Thyroid gland (tissue), 4 donors: ENCODE measurements around the gene MANBA. TPM values are rescaled to one million over a fixed set of nuclear protein-coding genes. Genes with fewer than 3 reads are reported as not detected.
A peak's percentile ranks its signal among the peaks of the same experiment; 100 is the strongest.

Source experiments
- DNase-seq, 2 donors: peaks; one replicate each; pipeline ENCODE4 v3.0.0-alpha.2; 2019
- H3K27ac ChIP-seq, 3 donors: fragments of 200-600 bp; sonication (generic); 1 replicate in 2 of 3; 2 replicates in 1 of 3; pipeline ENCODE4 v1.5.1; 2016 to 2019; ENCODE audit warnings: mild to moderate bottlenecking in 1 of 3, moderate library complexity in 1 of 3
- H3K27me3 ChIP-seq: fragments of 200-600 bp; sonication (generic); one replicate; pipeline ENCODE4 v1.5.1; 2019
- H3K36me3 ChIP-seq, 2 donors: fragments of 200-600 bp; sonication (generic); one replicate each; pipeline ENCODE4 v1.5.1; 2016 to 2019
- H3K4me1 ChIP-seq, 2 donors: fragments of 200-600 bp; sonication (generic); one replicate each; pipeline ENCODE4 v1.5.1; 2017 to 2019
- H3K4me3 ChIP-seq, 3 donors: fragments of 200-600 bp; sonication (generic); replicated peaks in 1 of 3; 1 replicate in 2 of 3; 2 replicates in 1 of 3; pipeline ENCODE4 v1.5.1; 2016; ENCODE audit warnings: mild to moderate bottlenecking in 1 of 3
- H3K9me3 ChIP-seq: fragments of 200-600 bp; sonication (generic); one replicate; pipeline ENCODE4 v1.5.1; 2017
- POLR2A ChIP-seq, 2 donors: fragments of 450-650 bp; IDR thresholded peaks; one replicate each; pipeline ENCODE4 v1.6.1; 2017; ENCODE audit warnings: antibody characterized with exemption in 2 of 2, mild to moderate bottlenecking in 2 of 2, moderate library complexity in 1 of 2
- WGBS, 2 donors: methylation state at CpG; one replicate each; pipeline ENCODE4 v1.1.5; 2017; 5-methylcytosine and 5-hydroxymethylcytosine counted together
- intact Hi-C: fragments of 100-400 bp; cut with DNase I; formaldehyde crosslinking; loops from one replicate; pipeline ENCODE4 v1.15.1; 2023
- total RNA-seq, 4 donors: library from RNA; depleted of rRNA; stranded (reverse); fragments of >200 nt; gene quantifications; one replicate each; pipeline ENCODE4 v1.2.3, GENCODE V29; 2016
- TF ChIP-seq, protein P1 (sequence below), 6 experiments: fragments of 200-600 bp in 3 of 6; fragments of 450-650 bp in 3 of 6; sonication (generic) in 3 of 6; IDR thresholded peaks; one replicate each; pipeline ENCODE4 v1.5.1; 2016 to 2019; ENCODE audit warnings: antibody characterized with exemption in 6 of 6, mild to moderate bottlenecking in 2 of 6, inconsistent platforms in 1 of 6, moderate library complexity in 1 of 6

MANBA gene
- 10 to 100 TPM; 41.3 to 53.4 (median 45.5) TPM for total RNA-seq

DNA sequence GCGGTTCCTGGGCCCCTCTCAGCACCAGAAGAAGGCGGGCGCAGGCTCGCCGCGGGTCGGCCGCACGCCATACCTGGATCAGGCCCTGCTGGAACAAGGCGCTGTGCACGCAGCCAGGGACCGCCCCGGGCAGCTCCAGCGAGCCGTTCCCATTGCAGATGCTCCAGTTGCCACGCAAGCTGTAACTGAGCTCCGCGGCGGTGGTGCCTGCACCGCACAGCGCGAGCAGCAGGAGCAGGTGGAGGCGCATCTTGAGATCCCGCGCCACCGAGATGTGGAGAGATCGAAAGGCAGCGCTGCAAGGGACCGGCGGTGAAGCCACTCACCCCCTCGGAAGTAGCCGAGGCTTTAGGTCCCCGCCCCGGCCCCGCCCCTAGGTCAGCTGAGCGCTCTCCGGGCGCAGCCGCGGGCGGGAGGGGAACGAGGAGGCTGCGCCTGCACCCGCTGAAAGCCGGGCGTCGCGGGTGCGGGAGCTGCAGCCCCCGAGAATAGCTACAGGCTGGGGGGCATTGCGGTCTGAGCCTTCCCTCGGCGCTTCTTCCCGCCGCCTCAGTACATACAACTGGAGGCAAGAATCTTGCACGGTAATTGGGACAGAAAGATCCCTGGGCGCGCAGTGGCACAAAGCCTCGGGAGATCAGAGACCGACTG lies at the start of gene MANBA:
Gene MANBA, minus strand, starts transcription at position 324 of the 651 bp plus-strand sequence. Its CDS starts 74 bp downstream, at position 250.
- intact Hi-C loops = no loop called here
- peak; percentile 84 to 87 for DNase-seq
- WGBS, 2 donors = 0 to 2% methylated on average over 11 to 30 of the region's 60 CpGs
- peak within 1 kb of the TSS; percentile 67 to 87 (median 78) for H3K27ac ChIP-seq
- no peaks in the 10 kb centered on the region for H3K9me3 ChIP-seq
- TF ChIP-seq POLR2A (IDR thresholded peaks at IDR 0.05) = peak in 1 of 2 donors; percentile 88
- TF ChIP-seq, protein P1, sequence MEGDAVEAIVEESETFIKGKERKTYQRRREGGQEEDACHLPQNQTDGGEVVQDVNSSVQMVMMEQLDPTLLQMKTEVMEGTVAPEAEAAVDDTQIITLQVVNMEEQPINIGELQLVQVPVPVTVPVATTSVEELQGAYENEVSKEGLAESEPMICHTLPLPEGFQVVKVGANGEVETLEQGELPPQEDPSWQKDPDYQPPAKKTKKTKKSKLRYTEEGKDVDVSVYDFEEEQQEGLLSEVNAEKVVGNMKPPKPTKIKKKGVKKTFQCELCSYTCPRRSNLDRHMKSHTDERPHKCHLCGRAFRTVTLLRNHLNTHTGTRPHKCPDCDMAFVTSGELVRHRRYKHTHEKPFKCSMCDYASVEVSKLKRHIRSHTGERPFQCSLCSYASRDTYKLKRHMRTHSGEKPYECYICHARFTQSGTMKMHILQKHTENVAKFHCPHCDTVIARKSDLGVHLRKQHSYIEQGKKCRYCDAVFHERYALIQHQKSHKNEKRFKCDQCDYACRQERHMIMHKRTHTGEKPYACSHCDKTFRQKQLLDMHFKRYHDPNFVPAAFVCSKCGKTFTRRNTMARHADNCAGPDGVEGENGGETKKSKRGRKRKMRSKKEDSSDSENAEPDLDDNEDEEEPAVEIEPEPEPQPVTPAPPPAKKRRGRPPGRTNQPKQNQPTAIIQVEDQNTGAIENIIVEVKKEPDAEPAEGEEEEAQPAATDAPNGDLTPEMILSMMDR (IDR thresholded peaks at IDR 0.05) = no peak
- no peaks in the 10 kb centered on the region for H3K36me3 ChIP-seq
- no peaks in the 10 kb centered on the region for H3K27me3 ChIP-seq
- no peaks in the 10 kb centered on the region for H3K4me1 ChIP-seq
- peak within 1 kb of the TSS; percentile 81 to 99 (median 82) for H3K4me3 ChIP-seq

DNA sequence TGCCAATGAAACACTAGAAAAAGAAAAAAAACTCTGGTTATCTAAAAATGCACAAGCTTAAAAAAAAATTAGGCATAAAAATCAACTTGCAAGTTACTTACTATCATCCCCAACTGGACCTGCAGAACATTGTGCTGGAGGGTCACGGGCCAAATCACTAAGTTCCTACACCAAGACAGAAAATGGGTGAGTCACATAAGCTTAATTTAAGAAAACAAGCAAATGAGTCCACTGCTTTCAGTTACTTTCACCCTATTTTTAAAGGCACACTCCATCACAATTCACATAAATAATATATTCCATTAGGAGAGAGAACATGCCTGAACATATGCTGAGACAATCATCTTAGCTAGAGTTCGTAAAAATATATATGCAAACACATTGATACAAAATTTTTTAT lies 48.9 kb upstream of the MANBA start:
- H3K4me1 ChIP-seq = peaks cover 11 to 27% of the 10 kb centered on the region in 2 donors
- peaks cover 0 to 4% of the 10 kb centered on the region in 2 donors for H3K36me3 ChIP-seq
- DNase-seq = no peak
- H3K9me3 ChIP-seq = no peaks in the 10 kb centered on the region
- no peak overlapping the region for H3K27ac ChIP-seq
- intact Hi-C loops = no loop called here
- 91 to 92% methylated on average over 2 of the region's 2 CpGs for WGBS, 2 donors
- H3K4me3 ChIP-seq = no peak overlapping the region
- TF ChIP-seq, protein P1 (IDR thresholded peaks at IDR 0.05) = no peak
- TF ChIP-seq POLR2A (IDR thresholded peaks at IDR 0.05) = no peak
- no peaks in the 10 kb centered on the region for H3K27me3 ChIP-seq

DNA sequence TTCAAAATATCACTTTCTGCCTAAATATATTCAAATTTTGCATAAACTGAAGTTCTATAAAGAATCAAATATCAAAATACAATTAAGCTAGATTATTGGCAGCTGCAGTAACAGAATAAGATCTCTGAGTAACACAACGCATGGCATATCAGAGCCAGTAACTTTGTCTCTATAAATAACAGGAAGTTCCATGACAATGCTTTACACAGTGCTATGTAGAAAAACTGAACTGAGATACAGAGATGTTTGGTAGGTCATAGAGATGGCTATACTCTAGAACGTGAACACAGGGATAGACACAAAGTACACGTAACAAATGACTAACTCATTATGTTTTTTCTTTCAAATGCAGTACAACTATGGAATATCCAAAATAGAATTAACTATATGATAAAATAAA lies 48.4 kb upstream of the MANBA start:
- 69 to 76% methylated on average over 3 of the region's 3 CpGs for WGBS, 2 donors
- no peaks in the 10 kb centered on the region for H3K9me3 ChIP-seq
- H3K27ac ChIP-seq = no peak overlapping the region
- TF ChIP-seq, protein P1 (IDR thresholded peaks at IDR 0.05) = no peak
- TF ChIP-seq POLR2A (IDR thresholded peaks at IDR 0.05) = no peak
- peaks cover 11 to 27% of the 10 kb centered on the region in 2 donors for H3K4me1 ChIP-seq
- H3K4me3 ChIP-seq = no peak overlapping the region
- DNase-seq = no peak
- intact Hi-C loops = no loop called here
- H3K27me3 ChIP-seq = no peaks in the 10 kb centered on the region
- H3K36me3 ChIP-seq = peaks cover 4% of the 10 kb centered on the region in 2 donors

DNA sequence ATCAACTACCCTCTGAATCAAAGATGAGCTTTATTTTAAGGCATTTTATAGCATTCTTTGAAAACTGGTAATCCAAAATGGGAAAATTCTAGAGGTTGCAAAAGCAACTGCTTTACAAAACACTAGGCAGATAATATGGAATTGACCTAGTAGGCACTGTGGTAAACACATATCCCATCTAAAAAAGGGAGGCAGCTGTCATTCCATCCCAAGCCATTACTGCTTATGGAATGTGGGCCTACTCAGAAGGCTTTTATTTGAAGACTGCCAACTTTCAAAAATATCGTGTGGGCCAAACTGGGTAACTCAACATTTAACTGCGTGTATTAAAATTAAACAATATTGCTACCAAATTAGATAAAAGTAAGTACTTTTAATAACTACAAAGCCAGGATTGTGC lies 47.2 kb upstream of the MANBA start:
- no peak overlapping the region for H3K27ac ChIP-seq

DNA sequence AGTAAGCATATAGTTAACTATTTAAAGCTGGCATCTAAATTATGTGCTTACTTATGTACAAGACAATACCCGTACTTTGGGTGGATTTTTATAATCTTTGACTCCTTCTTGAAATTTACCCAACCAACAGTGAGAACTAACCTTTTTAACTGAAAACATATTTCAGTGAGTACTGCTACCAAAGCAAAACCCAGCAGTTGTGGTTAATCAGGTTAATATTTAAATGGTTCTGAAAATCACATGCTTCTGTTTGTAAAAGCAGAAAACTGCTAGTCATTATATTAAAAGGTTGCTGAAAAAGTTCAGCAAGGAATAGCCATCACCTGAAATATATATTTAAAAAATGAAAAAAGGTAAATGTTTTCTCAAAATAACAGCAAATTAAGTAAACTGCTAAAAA lies 46.6 kb upstream of the MANBA start:
- TF ChIP-seq, protein P1 (IDR thresholded peaks at IDR 0.05) = no peak
- no peak for TF ChIP-seq POLR2A (IDR thresholded peaks at IDR 0.05)
- Histone ChIP-seq H3K4me1 (peaks cover 8 to 14% of the 10 kb centered on the region in 2 donors), H3K36me3 (peaks cover 10 to 11% of the 10 kb centered on the region in 2 donors)

More for the DNA sequence above, 47.2 kb upstream of the MANBA start:
- Histone ChIP-seq H3K36me3 (peaks cover 8 to 10% of the 10 kb centered on the region in 2 donors), H3K9me3 (no peaks in the 10 kb centered on the region), H3K27me3 (no peaks in the 10 kb centered on the region), H3K4me3 (no peak overlapping the region), H3K4me1 (peaks cover 11 to 20% of the 10 kb centered on the region in 2 donors)
- intact Hi-C loops = no loop called here
- no peak for DNase-seq
- 86 to 89% methylated on average over 2 of the region's 2 CpGs for WGBS, 2 donors
- TF ChIP-seq, protein P1 (IDR thresholded peaks at IDR 0.05) = no peak
- no peak for TF ChIP-seq POLR2A (IDR thresholded peaks at IDR 0.05)

More for the DNA sequence above, 46.6 kb upstream of the MANBA start:
- Histone ChIP-seq H3K27me3 (no peaks in the 10 kb centered on the region), H3K4me3 (no peak overlapping the region), H3K27ac (no peak overlapping the region), H3K9me3 (no peaks in the 10 kb centered on the region)
- no peak for DNase-seq
- intact Hi-C loops = no loop called here
- WGBS, 2 donors = 90 to 91% methylated on average over 1 of the region's 1 CpG
